HG02678 (cell line): ENCODE results near the gene PRSS27.

Experiments
- ATAC-seq: cut with Tn5 transposase; IDR thresholded peaks from one replicate; pipeline ENCODE4 v1.9.1; 2021; ENCODE audit warnings: mild to moderate bottlenecking, moderate library complexity; ENCODE audit not compliant: unreplicated experiment

PRSS27 gene

GRCh38 chr16:2710021-2710710 lies 9.9 kb downstream of the PRSS27 start:
- no peak for ATAC-seq

- ATAC-seq, result no peak
Observed at GRCh38 chr16:2709588-2709984, 10.4 kb downstream of the PRSS27 start.

GRCh38 chr16:2708955-2709587 lies 11.0 kb downstream of the PRSS27 start:
- no peak for ATAC-seq

GRCh38 chr16:2708290-2708639 lies 11.8 kb downstream of the PRSS27 start:
- no peak for ATAC-seq

- no peak for ATAC-seq
Observed at GRCh38 chr16:2707368-2708289, 12.4 kb downstream of the PRSS27 start.

DNA sequence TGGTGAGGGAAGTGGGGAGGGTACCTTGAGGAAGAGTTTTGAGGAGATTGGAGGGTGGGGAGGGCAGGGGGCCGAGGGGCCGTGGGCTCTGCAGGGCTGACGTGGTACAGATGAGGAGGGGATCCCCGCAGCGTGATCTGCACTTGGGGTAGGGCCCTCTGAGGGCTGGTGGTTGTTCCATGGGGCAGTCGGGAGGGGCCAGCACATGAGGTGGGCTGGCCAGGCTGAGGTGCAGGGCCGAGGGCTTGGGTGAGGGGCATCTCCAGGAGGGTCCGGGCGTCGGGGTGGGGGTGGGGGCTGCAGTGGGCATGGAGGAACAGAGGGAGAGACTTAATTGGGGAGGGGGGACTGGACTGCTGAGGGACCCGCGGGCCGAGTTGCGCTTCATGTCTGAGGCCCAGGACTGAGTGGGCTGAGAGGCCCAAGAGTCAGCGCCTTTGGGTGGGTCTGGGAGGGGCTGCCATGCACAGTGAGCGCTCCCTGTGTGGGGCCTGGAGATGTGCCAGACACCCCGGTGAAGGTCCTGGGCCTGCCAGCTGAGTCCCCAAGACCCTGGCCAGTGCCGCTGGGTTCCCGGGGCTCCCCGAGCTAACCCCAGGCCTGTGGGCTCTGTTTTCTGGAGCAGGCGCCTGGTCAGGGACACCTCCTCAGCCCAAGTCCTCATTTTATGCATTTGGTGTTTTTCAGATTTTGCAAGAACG lies 13.3 kb downstream of the PRSS27 start:
- no peak for ATAC-seq

- no peak for ATAC-seq
Observed at GRCh38 chr16:2706085-2706484, 13.9 kb downstream of the PRSS27 start.

DNA sequence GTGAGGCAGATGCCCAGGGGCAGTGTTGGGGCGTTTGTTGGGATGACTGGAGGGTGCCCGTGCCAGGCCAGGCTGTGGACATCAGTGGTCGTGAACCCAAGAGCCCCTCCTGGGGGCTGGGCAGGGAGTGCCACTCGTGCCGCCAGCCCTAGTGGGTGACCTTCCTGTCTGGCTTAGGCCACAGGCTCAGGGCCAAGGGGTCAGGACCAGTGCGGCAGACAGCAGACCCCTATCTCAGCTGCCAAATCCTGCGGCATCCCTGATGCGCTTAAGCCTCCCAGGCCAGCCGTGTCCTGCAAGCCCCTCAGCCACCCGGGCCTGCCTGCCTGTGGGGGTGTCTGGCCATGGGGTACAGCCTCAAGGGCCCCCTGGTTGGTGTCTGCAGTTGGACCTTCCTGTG lies 14.7 kb downstream of the PRSS27 start:
- ATAC-seq, result no peak

DNA sequence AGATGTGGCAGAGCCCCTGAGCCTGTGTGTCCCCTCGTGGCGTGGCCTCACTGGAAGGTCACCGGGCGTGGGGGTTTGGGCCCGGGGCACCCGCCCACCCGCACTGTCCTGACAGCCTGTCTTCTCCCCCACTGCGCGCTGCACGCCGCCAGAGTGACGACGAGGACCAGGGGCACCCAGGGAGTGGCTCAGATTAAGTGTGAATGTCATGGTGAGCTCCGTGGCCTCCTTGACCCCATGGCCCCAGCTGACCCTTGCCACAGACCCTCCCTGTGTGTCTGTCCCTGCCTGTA lies 15.1 kb downstream of the PRSS27 start:
- ATAC-seq, result no peak

DNA sequence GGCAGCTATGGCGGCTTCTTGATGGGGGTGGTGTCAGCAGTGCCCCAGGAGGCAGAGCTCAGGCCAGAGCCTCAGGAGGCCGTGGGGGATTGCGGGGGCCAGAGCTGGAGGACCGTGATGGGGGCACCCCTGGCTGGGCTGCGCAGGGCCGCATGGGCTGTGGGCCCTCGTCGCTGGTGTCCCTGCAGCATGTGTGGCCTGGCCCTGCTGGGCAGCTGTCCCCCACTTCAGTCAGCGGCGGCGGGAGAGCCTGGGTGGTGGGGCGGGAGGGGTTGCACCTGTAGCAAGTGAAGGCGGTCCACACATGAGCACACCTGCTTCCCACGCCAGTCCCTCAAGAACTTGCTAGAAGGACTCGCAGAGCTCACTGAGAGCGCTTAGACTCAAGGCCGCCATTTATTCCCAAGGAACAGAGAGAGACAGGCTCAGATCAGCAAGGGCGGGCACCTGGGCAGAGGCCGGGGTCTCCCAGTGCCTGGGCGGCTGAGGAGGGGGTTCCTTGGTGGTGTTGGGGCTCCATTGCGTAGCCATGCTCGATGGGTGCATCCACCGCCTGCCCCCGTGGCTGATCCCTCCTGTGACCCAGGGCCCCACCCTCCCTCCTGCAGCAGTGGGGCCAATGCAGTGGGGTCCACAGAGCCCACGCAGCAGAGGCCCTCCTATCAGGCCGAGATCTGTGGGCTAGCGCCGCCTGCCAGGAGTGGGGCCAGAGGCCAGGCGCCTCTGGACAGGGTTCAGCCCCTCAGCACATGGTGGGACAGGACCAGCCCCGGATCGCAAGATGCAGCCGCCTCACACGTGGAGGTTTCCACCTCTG lies 15.7 kb downstream of the PRSS27 start:
- no peak for ATAC-seq

GRCh38 chr16:2702871-2703745 lies 16.9 kb downstream of the PRSS27 start:
- ATAC-seq, result no peak

DNA sequence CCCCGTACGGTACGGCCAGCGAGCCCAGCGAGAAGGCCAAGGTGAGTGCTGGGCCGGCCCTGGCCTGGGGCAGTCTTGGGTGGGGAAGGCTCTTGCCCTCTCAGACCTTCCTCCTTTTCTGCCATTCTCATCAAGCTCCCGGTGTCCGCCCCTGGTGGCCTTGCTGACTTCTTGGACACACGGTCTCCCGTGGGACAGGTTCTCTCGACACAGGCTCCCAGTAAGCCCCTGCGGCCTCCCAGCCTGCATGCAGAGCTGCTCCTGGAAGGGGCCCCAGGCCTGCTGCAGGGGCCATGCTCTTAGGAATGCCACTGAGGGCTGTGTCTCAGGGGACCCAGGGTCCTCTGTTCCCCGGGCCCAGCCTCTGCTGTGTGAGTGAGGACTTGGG lies 17.6 kb downstream of the PRSS27 start:
- ATAC-seq, result no peak

DNA sequence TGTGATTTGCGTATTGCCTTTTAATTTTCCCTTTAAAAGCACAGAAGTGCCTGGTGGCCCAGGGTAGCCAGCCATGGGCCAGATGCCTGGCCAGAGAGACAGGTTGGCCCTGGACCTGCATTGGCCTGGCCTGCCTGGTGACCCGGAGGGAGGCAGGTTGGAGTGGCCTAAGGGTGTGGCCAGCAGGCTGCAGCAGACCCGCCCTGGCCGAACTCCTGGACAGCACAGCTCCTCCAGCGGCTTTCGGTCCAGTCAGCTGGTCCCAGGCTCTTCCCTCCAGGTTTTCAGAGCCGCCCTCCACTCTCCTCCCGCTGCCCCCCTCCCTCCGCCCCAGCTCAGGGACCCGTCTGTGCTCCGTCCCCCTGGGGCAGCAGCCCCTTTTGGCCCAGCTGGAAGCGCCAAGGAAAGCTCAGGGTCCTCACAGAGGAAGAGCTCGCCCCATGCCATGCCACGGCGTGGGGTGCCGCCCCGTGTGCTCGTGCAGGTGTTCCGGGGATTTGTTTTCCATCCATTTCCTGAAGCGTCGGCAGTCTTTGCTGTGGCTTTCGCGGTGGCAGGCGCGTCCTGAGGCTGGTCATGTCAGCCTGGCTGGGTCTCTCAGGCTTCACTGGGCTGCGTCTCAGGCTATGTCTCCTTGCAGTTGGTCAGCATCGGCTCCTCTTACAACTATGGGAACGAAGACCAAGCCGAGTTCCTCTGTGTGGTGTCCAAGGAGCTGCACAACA lies 18.1 kb downstream of the PRSS27 start:
- no peak for ATAC-seq

DNA sequence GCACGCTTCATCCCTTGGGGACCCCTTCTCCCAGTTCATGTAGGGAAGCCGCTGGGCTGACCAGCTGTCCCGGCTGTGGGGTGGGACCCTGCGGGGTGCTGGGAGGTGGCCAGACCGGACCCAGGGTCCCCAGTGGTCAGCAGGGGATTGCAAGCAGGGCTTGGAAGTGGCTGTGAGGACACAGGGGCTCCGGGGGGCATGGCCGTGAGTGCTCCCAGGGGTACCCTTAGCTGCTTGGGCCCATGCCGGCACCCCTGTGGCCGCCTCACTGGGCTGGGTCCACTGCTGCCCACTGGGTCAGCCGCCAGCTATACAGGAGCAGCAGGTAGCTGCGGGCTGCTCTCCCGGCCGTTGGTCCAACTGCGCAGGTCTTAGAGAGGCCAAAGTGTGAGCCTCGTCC lies 18.8 kb downstream of the PRSS27 start:
- no peak for ATAC-seq

GRCh38 chr16:2700786-2701185 lies 19.2 kb downstream of the PRSS27 start:
- no peak for ATAC-seq

GRCh38 chr16:2699791-2700600 lies 20.0 kb downstream of the PRSS27 start:
- no peak for ATAC-seq

DNA sequence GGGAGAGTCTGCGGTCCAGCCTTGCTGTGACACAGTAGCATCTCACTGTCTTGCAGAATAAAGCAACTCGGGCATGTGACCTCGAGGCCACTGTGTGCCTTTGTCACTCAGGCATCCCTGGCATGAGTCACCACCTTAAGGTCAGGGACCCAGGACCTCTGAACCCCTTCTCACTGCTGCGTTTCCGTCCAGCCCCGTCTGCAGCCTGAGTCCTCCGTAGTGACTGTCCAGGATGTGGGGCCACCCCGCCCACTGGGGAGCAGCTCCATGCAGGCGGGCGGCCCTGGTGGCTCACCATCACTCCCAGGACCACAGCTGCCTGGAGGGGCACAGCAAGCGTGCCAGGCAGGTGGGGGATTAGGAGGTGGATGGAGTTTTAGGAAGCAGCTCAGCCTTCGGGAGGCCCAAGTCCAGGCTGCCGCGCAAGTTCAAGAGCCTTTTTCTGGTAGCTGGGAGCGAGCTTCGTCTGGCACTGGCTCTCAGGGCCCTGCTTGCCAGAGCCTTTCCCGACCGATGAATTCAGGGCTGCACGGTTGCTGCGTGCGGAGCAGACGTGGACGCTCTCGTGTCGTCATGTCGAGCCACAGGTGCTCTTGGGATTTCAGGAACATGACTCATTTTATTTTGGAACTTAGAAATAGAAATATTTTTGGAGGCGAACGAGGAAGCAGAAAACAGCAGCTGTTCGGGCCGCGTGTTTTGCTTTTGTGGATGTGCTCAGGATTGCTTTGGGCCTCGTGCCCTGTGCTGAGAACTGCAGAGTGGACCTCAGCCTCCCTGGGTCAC lies 20.9 kb downstream of the PRSS27 start:
- no peak for ATAC-seq
